Fibroblast of peridontal ligament (primary cell): ENCODE measurements around the gene KRT17.
"Not testable (repeated sequence)": the region's sequence is repeated elsewhere in the genome, so short reads cannot be mapped to it uniquely, and the experiment has no call there.

Experiments used
- DNase-seq: peaks from one replicate; pipeline ENCODE4 v3.0.0-alpha.2; 2010; ENCODE audit errors: extremely low read depth

KRT17 gene

DNA sequence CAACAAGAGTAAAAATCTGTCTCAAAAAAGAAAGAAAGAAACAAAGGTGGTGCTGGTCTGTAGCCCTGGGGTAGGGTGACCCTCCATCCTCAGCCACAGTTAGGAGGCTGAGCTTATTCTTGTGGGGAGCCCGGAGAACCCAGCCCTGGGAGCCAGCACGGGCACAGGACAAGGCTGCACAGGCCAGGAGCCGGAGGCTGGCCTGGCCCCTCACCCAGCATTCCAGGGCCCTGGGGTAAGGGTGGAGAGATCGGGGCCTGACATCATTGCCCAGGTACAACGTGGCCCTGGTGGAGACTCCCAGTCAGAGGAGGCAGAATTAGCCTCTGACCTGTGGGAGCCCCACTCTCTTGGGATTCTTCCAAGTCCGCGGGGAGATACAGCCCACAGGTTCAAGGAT is 10.3 kb upstream of the KRT17 start:
- DNase-seq = no peak

DNA sequence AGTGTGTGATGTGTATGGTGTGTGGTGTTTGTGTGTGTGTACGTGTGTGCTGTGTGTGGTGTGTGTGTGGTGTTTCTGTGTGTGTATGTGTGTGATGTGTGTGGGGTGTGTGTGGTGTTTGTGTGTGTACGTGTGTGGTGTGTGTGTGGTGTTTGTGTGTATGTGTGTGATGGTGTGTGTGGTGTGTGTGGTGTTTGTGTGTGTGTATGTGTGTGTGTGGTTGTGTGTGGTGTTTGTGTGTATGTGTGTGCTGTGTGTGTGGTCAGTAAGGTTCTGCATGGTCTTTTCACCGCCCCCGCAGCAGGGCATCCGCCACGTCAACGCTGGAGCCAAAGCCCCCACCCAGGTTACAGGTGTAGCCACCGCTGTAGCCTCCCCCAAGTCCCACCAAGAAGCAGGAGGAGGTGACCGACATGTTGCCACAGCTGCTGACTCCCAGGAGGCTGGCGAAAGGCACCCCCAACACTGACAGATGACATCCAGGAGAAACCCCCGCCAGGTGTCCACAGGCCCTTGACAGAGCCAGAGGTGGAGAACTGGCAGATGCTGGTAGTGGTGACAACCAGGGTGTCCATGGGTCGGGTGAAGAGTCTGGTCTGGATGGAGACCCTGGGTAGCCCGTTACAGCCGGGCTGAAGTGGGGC is 9.3 kb upstream of the KRT17 start:
- no peak for DNase-seq

DNA sequence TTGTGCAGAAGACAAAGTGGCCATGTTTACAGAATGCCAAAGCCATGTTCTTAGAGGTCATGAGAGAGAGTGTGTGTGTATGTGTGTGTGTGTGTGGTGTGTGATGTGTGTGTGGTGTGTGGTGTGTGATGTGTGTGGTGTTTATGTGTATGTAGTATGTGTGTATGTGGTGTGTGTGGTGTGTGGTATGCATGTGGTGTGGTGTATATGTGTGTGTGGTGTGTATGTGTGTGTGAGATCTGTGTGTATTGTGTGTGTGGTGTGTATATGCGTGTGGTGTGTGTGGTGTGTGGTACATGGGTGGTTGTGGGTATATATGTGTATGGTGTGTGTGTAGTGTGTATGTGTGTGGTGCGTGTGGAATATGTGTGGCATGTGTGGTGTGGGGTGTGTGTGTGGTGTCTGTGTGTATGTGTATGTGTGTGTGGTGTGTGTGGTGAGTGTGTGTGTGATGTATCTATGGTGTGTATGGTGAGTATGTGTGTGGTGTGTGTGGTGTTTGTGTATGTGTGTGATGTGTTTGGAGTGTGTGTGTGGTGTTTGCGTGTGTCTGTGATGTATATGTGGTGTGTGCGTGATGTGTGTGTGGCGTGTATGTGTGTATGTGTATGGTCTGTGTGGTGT is 8.2 kb upstream of the KRT17 start:
- DNase-seq = no peak

DNA sequence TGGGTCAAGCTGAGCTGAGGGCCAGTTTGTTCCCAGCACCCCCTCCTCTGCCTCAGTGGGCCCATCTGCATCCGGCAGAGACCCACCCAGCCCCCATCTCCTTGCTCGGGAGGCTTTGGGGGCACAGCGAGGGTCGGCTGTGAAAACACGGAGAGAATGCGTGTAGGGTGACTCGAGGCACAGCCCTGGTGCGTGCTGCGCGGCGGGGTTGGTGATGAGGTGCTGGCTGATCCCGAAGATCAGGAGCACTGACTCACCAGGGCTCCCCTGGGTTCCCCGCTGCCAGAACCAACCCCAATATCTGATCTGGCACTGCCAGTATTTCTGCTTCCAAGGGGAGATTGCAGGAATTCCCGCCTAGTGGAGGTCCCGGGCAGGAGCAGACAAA is 7.5 kb upstream of the KRT17 start:
- DNase-seq = no peak

DNA sequence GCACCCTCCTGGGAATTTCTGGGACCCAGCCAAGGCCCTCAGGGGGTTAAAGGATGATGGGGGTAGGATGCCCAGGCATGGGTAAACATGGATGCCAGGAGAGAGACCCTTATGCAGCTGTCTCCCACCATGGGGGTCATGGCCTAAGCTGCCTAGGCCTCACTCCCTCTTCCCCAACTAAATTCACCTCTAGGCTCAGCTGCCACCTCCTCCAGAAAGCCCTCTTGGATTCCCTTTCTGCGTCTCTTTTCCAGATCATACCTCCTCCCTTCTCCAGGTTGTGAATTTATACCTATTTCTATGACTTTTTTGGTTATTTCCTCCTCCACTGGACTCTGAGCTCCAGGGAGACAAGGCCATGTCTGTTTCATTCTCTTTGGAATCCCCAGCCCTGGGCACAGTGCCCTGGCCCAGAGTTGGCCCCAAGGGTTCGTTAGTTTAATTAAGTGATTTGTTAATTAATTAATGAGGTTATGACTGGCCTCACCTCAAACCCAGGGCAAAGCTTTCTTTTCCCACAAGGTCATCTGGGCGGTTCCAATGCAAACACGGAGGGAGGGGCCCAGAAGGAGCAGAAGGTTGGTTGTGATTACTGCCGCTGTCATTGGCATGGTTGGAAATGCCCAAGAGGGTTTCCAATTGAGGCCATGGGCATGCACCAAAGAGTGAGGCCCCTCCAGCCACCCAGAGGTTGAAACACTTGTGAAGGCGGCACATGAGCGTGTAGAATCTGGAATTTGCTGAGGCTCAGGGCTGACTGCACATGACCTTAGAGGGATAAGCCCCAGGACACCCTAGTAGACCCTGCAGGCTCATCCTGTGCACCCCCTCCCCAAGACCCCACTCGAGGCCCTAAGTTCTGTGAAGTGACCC is 6.9 kb upstream of the KRT17 start:
- no peak for DNase-seq

DNA sequence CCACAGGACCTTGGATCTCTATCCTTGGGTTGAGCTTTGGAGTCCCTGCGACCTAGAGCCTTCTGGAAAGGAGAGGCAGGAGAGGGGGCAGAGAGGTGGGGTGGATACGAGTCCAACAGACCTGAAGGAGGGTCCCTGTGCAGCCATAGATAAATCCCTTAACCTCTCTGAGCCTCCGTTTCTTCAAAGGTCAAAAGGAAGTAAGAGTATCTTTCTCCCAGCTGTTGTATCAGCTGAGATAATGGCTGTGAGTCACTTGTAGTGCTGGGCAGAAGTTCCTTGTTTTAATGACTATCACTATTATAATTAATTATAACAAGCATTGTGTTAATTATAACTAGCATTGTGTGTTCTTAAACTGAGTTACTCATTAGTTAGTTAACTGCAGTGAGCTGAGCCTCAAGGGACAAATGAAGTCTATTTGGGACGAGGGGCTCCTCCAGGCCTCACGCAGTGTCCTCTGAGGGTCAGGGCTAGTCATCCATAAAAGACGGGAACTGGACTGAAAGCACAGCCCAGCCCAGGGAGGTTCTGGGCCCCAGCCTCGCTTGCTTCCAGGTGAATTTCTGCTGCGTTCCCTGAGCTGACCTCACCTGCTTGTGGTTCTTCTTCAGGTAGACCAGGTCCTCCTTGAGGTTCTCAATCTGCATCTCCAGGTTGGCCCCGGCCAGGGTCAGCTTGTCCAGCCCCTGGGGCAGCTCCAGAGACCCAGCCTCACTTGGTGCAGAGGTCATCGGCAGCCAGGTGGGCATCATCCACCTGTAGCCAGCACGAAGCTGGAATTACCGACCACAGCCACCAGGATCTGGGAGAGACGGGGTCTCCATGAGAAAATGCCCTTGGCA is 5.7 kb upstream of the KRT17 start:
- DNase-seq = no peak

DNA sequence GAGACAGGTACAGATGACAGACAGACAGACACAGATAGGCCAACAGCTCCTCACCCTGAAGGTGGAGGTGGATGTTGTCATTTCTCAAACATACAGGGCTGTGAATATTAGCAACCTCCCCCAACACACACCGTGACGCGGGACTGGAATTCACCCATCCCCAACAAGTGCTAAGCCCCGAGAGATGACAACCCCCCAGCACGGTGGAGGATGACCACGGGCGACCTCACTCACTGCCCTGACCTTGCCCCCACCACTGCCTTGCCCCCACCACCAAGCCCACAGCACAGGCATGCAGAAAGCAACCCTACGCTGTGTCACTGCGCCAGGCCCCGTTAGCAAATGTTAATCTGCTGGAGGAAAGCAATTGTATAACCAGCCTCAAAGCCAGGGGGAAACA is 4.9 kb upstream of the KRT17 start:
- no peak for DNase-seq

DNA sequence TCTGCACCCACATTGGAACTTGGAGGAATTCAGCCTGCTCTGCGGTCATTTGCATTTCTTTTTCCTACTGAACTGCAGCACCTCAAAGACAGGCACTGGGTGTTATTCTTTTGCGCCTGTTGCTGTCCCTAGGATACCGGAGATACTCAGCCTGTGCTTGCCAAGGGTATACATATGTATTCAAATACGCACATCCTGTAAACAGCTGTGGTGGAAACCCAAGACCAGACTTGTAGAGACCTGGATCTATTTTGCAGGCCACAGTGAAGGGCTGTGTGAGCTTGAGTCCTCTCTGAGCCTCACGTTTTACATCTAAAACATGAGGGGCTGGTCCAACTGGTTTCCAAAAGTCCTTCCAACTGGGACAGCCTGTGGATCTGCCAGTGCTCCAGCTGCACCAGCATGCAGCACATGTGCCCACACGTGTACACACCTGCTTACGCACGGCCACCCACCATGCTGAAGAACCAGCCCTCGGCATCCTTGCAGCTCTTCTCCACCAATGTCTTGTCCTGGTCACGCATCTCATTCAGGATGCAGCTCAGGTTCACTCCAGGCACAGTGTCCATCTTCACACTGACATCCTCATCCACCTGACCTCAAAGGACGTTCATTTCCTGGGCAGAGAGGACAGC is 4.4 kb upstream of the KRT17 start:
- not testable (repeated sequence) for DNase-seq

DNA sequence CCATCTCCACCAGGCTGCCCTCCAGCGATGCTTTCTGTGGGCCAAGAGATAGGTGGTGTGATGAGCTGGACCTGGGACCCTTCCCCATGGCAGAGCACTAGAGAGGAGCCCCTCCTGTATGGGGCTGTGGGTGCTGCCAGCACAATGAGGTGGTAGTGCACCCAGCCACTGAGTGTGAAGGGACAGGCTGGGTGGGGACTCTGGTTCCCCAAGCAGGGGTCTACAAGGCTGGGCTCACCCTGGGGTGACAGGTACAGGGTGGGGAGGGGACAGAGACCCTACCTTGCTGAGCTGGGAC is 3.6 kb upstream of the KRT17 start:
- not testable (repeated sequence) for DNase-seq

DNA sequence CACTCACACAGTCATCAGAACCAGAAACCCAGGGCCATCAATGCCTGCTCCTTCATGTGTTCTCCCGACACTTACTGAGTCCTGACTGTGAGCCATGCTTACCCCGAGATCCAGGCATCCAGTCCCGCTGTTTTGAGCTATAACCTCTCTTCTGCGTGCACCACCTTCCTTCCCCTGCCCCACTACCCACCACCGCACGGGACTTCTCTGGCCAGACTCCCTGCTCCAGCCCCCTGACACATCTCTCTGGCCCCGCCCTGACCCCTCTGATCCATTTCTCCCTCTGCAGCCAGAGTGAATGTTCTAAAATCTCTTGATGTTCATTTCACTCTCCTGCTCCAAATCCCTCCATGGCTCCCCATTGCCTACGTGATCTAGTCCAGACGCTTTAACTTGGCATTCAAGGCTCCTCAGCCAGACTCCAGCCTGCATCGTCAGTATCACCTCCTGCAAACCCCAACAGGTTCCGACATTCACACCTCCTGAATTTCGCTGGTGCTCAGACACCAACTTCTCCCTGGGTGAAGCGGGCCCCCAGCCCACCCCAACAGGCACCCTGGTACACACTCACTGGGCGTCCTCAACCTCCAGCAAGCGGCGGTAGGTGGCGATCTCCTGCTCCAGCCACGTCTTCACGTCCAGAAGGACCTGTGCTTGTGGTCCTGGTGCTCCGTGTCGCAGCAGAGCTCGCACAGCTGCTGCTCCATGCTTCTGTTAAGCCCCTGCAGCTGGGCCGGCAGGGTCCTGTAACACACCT is 3.1 kb upstream of the KRT17 start:
- DNase-seq = no peak

DNA sequence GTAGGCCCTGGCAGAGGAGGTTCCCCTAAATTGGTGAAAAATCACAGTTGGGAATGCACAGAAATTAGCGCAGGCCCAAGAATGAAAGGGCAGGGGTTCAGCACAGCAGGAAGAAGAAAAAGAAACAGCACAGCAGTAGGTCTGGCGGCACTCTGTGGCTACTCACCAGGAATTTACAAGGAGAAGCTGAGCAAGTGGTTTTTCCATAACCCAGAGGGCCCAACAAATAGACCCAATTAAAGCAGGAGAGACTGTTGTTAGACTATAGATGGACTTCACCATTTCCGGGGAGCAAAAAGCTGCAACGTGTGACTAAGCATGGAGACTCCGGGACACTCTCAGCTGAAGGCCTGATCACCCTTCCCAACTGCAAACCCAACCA is 2.5 kb upstream of the KRT17 start:
- DNase-seq = not testable (repeated sequence)

DNA sequence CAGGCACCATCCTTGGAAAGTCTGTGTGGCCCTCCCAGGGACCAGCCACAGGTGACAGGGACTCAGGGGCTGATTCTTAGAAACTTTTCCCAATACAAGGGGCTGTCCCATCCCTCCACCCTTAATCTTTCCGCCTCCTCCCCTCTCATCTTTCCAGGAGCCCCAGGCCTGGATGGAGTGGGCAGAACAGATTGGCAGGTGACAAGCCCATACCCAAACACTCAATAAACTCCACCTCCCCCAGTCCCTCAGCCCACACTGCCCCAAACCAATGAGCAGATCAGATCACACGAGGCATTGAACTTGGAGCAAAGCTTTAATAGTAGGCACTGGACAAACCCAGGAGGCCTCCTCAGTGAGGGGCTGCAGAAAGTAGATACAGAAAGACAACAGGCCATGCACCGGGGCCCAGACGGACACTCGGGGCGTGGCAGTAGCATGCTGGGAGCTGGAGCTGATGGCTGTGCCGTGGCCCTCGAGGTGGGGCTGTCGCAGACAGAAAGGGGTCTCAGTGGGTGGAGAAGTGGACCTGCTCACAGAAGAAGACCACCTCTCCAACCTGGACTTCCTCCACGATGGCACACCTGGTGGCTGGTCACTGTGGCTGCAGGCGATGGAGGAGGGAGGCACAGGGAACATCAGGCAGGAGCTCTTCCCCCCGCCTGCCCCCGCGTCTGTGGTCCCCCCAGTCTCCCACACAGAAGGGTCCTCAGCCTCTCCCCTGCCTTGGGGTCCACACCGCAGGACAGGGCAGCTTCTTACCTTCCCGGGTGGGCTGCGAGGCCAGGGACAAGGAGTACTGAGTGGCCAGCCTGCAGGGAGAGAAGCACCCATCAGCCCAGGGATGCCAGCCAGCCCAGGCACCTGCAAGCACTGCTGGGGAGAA is 1.9 kb upstream of the KRT17 start:
- not testable (repeated sequence) for DNase-seq

DNA sequence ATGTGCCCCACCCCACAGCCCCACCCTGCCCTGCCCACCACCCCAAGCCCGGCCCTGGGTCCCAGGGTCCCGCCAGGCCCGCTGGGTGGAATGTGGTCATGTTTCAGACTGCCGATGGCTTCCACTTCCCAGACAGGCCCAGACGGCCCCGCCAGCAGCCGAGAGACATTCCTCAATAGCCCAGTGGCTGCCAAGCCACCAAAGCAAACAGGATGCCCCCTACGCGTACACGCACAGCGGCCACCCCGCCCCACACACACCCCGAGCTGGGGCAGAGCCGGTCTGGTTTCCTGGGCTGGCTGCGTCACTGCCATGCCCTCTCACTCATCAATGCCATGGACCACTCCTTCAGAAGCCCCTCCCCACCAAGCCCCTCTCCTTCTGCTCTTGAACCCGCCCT is 1.2 kb upstream of the KRT17 start:
- no peak for DNase-seq

DNA sequence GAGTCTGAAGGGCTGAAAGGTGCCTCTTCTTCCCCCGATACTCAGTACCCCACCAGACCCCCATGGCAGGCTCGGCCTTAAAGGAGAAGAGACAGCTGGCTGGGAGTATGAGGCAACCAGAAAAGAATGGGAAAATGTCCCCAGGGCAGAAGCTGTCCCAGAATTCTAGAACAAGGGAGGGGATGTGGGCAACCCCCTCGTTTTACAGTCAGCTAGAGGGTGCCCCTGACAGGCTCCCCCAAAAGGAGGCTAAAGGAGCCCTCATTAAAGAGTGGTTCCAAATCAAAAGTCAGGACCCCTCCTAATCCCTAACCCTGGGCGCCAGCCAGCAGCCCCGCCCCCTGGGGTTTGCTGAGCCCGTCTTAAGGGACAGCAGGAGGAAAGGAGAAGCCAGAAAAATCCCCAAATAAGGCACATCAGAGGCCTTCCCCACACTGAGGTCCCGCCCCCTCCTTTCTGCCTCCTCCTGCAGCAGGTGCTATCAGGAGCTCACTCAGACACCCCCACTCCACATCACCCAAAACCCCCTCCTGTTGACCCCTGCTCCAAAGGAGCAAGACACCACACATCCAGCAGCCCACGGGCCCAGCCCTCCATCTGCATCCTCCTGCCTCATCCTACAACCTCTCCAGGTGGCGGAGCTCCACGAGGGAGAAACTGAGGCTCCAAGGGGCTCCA is 1.1 kb downstream of the KRT17 start:
- DNase-seq = not testable (repeated sequence)

DNA sequence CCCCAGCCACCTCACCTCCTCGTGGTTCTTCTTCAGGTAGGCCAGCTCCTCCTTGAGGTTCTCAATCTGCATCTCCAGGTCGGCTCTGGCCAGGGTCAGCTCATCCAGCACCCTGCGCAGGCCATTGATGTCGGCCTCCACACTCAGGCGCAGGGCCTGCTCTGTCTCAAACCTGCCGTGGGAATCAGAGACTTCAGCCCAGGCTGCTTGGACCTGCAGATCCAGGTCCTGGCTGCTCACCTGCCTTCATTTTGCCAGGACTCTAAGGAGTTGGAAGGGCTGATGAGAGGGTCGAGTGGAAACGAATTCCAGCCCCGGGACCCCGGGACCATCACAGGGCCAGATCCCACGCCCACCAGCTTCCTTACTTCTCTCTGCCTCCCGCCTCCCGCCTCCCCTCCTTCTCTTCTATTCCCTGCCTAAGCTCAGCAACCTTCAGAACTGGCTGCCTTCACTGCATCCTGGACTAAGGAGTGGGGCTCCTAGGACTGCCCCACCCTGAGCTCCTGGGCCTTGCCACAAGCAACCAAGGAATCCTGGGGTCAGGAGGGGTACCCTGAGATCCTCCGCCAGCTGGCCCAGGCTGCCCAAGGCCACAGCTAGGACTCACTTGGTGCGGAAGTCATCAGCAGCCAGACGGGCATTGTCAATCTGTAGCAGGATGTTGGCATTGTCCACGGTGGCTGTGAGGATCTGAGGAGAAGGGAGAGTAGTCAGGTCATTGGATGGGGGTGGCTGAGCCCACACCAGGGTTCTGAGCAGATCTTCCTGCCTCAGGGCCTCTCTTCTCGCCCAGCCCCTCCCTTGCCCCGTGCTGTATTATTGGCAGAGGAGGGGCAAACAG is 1.8 kb downstream of the KRT17 start:
- not testable (repeated sequence) for DNase-seq

DNA sequence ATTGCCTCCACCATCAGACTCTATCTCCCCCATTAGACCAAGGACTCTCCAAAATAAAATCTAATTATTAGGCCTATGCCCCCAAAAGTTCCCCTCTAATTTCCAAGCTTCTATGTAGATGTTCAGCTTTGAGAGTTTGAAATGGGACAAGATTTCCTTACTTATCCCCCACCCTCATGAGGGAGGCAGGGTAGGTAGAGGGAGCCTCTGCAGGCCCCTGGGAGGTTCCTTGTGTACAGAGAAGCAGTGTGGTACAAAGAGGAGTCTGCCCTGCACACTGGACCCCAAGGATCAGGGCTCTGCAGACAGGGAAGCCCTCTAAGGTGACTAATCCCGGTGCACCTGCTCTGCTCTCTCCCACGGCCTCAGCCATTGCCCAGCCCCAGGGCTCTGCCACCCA is 2.5 kb downstream of the KRT17 start:
- DNase-seq = no peak

DNA sequence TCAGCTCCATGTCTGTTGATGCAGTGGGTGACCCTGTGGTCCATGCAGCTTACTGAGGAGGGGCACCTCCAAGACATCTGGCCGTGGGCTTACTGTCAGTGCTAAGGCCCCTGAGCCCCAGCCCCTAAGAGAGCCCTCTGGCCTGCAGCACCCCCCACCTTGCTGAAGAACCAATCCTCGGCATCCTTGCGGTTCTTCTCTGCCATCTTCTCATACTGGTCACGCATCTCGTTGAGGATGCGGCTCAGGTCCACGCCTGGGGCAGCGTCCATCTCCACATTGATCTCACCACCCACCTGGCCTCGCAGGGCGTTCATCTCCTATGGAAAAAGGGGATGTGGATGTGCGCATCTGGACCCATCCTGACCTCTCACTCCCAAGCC is 2.9 kb downstream of the KRT17 start:
- DNase-seq = not testable (repeated sequence)

DNA sequence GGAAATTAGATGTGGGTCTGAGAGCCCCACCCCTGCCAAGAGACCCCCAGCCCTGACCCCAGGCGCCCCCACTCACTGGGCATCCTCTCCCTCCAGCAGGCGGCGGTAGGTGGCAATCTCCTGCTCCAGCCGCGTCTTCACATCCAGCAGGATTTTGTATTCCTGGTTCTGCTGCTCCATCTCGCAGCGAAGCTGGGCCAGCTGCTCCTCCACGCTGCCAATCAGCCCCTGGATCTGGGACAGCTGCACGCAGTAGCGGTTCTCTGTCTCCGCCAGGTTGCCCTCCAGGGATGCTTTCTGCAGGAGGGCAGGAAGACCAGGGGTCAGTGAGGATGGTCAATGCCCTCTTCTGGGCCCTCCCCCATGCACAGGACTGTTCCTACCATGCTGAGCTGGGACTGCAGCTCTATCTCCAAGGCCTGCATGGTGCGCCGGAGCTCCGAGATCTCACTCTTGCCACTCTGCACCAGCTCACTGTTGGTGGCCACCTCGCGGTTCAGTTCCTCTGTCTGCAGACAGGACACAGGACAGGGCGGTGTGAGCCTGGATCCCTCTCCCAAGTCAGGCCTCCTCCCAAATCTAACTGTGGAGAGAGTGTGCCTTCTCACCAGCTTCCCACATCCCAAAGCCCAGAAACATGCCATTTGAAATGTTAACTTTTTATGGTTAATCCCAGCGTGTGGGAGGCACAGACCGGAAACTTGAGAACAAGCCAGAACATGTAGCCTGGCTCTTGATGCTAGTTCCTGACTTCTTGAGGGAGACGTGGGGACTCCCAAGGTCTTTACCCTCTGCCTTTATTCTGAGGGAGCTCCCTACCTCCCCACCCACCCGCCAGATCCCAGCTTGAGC is 3.6 kb downstream of the KRT17 start:
- no peak for DNase-seq
